Naive thymus-derived CD4-positive, alpha-beta T cell (primary cell): ENCODE measurements around the gene AHNAK. TPM values are rescaled to one million over a fixed set of nuclear protein-coding genes. Genes with fewer than 3 reads are reported as not detected.
A peak's percentile ranks its signal among the peaks of the same experiment; 100 is the strongest.
"Not testable (repeated sequence)": the region's sequence is repeated elsewhere in the genome, so short reads cannot be mapped to it uniquely, and the experiment has no call there.

Source experiments
- ATAC-seq: fragments of 150-1000 bp; cut with Tn5 transposase; 2 replicates; pipeline ENCODE4 v1.10.0; 2021; ENCODE audit warnings: mild to moderate bottlenecking, moderate library complexity
- CTCF ChIA-PET: fragments of 350-600 bp; sonication (Branson Sonifier 250); formaldehyde crosslinking; loops from one replicate; lab custom pipeline; 2021; ENCODE audit warnings: antibody characterized with exemption; lab: Charles Lee
- POLR2A ChIA-PET: fragments of 350-600 bp; sonication (Branson Sonifier 250); formaldehyde crosslinking; loops from one replicate; lab custom pipeline; 2021; ENCODE audit warnings: antibody characterized with exemption, inconsistent platforms; lab: Charles Lee
- DNase-seq, 9 donors: peaks; one replicate each; pipeline versions ENCODE4 v3.0.0 to v3.0.0-alpha.2; 2020 to 2022; ENCODE audit warnings: mixed read lengths in 1 of 9
- H3K27ac ChIP-seq: one replicate; pipeline ENCODE4 v1.7.0; 2013; ENCODE audit warnings: mild to moderate bottlenecking, low read depth, low read length, moderate library complexity
- H3K27me3 ChIP-seq, 2 donors: one replicate each; pipeline ENCODE4 v1.7.0; 2013; ENCODE audit warnings: low read length in 2 of 2, mild to moderate bottlenecking in 2 of 2, moderate library complexity in 2 of 2; ENCODE audit not compliant: control insufficient read depth in 2 of 2, insufficient read depth in 2 of 2
- H3K36me3 ChIP-seq, 3 experiments: 1 replicate in 2 of 3; 2 replicates in 1 of 3; pipeline ENCODE4 v1.7.0; 2013; ENCODE audit warnings: low read length in 3 of 3, mild to moderate bottlenecking in 3 of 3, moderate library complexity in 1 of 3; ENCODE audit not compliant: insufficient read depth in 3 of 3, control insufficient read depth in 2 of 3
- H3K4me1 ChIP-seq, 2 donors: one replicate each; pipeline ENCODE4 v1.7.0; 2013; ENCODE audit warnings: low read length in 2 of 2, mild to moderate bottlenecking in 2 of 2, moderate library complexity in 1 of 2; ENCODE audit not compliant: control insufficient read depth in 2 of 2, insufficient read depth in 2 of 2
- H3K4me3 ChIP-seq: 2 replicates; pipeline ENCODE4 v1.7.0; 2013; ENCODE audit warnings: mild to moderate bottlenecking, low read length
- H3K9me3 ChIP-seq, 3 experiments: 1 replicate in 2 of 3; 2 replicates in 1 of 3; pipeline ENCODE4 v1.7.0; 2013; ENCODE audit warnings: low read length in 3 of 3; ENCODE audit not compliant: control insufficient read depth in 2 of 3
- H3K27ac Mint-ChIP-seq, 9 donors: one replicate each; pipeline ENCODE4 v1.8.0; 2020 to 2022; ENCODE audit warnings: mixed read lengths in 9 of 9, mild to moderate bottlenecking in 8 of 9, moderate library complexity in 5 of 9, inconsistent platforms in 2 of 9
- H3K27me3 Mint-ChIP-seq, 5 donors: one replicate each; pipeline ENCODE4 v1.8.0; 2021 to 2022; ENCODE audit warnings: mixed read lengths in 5 of 5, mild to moderate bottlenecking in 1 of 5
- H3K36me3 Mint-ChIP-seq, 5 donors: one replicate each; pipeline ENCODE4 v1.8.0; 2020 to 2022; ENCODE audit warnings: mixed read lengths in 5 of 5, mild to moderate bottlenecking in 3 of 5, inconsistent platforms in 1 of 5
- H3K4me1 Mint-ChIP-seq, 7 donors: one replicate each; pipeline ENCODE4 v1.8.0; 2020 to 2022; ENCODE audit warnings: mixed read lengths in 7 of 7, mild to moderate bottlenecking in 3 of 7, inconsistent platforms in 1 of 7
- H3K4me3 Mint-ChIP-seq, 10 donors: one replicate each; pipeline ENCODE4 v1.8.0; 2020 to 2022; ENCODE audit warnings: mild to moderate bottlenecking in 10 of 10, mixed read lengths in 10 of 10, moderate library complexity in 6 of 10, inconsistent platforms in 2 of 10
- H3K9me3 Mint-ChIP-seq, 11 donors: one replicate each; pipeline ENCODE4 v1.8.0; 2020 to 2022; ENCODE audit warnings: mixed read lengths in 11 of 11, mild to moderate bottlenecking in 4 of 11, inconsistent platforms in 1 of 11, moderate library complexity in 1 of 11
- intact Hi-C, 2 donors: fragments of 100-400 bp; cut with micrococcal nuclease; formaldehyde crosslinking; loops; one replicate each; pipeline ENCODE4 v1.15.1; 2023
- polyA plus RNA-seq, 2 donors: library from polyadenylated mRNA; unstranded; fragments of 300-500 nt; fragmentation: Illumina TruSeq; gene quantifications; one replicate each; pipeline ENCODE4 v1.2.3, GENCODE V29; 2021
- total RNA-seq, 6 experiments: library from RNA in 5 of 6; stranded (reverse) in 5 of 6; gene quantifications; 1 replicate in 5 of 6; 2 replicates in 1 of 6; pipeline ENCODE4 v1.2.3 and lab custom pipeline; 2021 to 2026

The AHNAK gene
- total and polyA plus RNA-seq, 7 experiments from 2014 or later: 6.7 to 622 (median 233) TPM

GRCh38 chr11:62501432-62501891 lies 45.1 kb downstream of the AHNAK start:
- H3K27ac Mint-ChIP-seq: no peak overlapping the region
- no peak overlapping the region for H3K27ac ChIP-seq
- no peaks in the 10 kb centered on the region for H3K27me3 ChIP-seq
- no peaks in the 10 kb centered on the region for H3K36me3 ChIP-seq
- intact Hi-C loops: no loop called here
- H3K9me3 ChIP-seq: no peaks in the 10 kb centered on the region
- H3K4me3 ChIP-seq: no peak overlapping the region
- H3K4me1 Mint-ChIP-seq: peaks cover 0 to 21% (median 0%) of the 10 kb centered on the region in 7 donors
- ChIA-PET CTCF (no interaction called here), POLR2A (interaction anchor here (0.7 kb wide), 1 partner anchor 224 kb away, joined by 3 read pairs; no protein-coding TSS in a partner anchor)
- no peak for DNase-seq
- H3K36me3 Mint-ChIP-seq: no peaks in the 10 kb centered on the region
- no peaks in the 10 kb centered on the region for H3K4me1 ChIP-seq
- no peak overlapping the region for H3K4me3 Mint-ChIP-seq
- ATAC-seq: no peak
- no peaks in the 10 kb centered on the region for H3K9me3 Mint-ChIP-seq
- H3K27me3 Mint-ChIP-seq: peaks cover 0 to 43% (median 4%) of the 10 kb centered on the region in 5 donors

GRCh38 chr11:62500650-62501030 lies 46.0 kb downstream of the AHNAK start:
- Mint-ChIP-seq H3K4me3 (no peak overlapping the region), H3K27me3 (peaks cover 0 to 40% (median 4%) of the 10 kb centered on the region in 5 donors), H3K9me3 (no peaks in the 10 kb centered on the region), H3K36me3 (no peaks in the 10 kb centered on the region), H3K27ac (no peak overlapping the region), H3K4me1 (peaks cover 0 to 21% (median 0%) of the 10 kb centered on the region in 7 donors)
- H3K4me3 ChIP-seq: no peak overlapping the region
- ATAC-seq: no peak
- H3K4me1 ChIP-seq: no peaks in the 10 kb centered on the region
- POLR2A ChIA-PET: interaction anchor here (0.7 kb wide), 1 partner anchor 223 kb away, joined by 3 read pairs; no protein-coding TSS in a partner anchor
- no peak overlapping the region for H3K27ac ChIP-seq
- intact Hi-C loops: no loop called here
- CTCF ChIA-PET: interaction anchor here (0.7 kb wide), 2 partner anchors 60 to 106 kb away, joined by 3 to 4 read pairs; no protein-coding TSS in a partner anchor
- no peaks in the 10 kb centered on the region for H3K9me3 ChIP-seq
- DNase-seq: no peak
- H3K27me3 ChIP-seq: no peaks in the 10 kb centered on the region
- H3K36me3 ChIP-seq: no peaks in the 10 kb centered on the region

GRCh38 chr11:62499944-62500649 lies 46.5 kb downstream of the AHNAK start:
- intact Hi-C loops: no loop called here
- no peak overlapping the region for H3K27ac ChIP-seq
- H3K4me3 ChIP-seq: no peak overlapping the region
- POLR2A ChIA-PET: interaction anchor here (0.6 kb wide), 2 partner anchors 71 to 256 kb away, joined by 3 read pairs; no protein-coding TSS in a partner anchor
- Mint-ChIP-seq H3K9me3 (no peaks in the 10 kb centered on the region), H3K27ac (no peak overlapping the region), H3K4me1 (peaks cover 0 to 21% (median 0%) of the 10 kb centered on the region in 7 donors), H3K4me3 (no peak overlapping the region), H3K36me3 (no peaks in the 10 kb centered on the region), H3K27me3 (peaks cover 0 to 35% (median 4%) of the 10 kb centered on the region in 5 donors)
- DNase-seq (no peak), ATAC-seq (peak; percentile 6)
- no peaks in the 10 kb centered on the region for H3K9me3 ChIP-seq
- H3K4me1 ChIP-seq: no peaks in the 10 kb centered on the region
- H3K27me3 ChIP-seq: no peaks in the 10 kb centered on the region
- CTCF ChIA-PET: interaction anchor here (0.6 to 0.7 kb wide), 4 partner anchors 61 to 106 kb away, joined by 3 to 4 read pairs (median 3); no protein-coding TSS in a partner anchor
- H3K36me3 ChIP-seq: no peaks in the 10 kb centered on the region

GRCh38 chr11:62499311-62499943 lies 47.2 kb downstream of the AHNAK start:
- ChIA-PET POLR2A (interaction anchor here (0.6 kb wide), 1 partner anchor 70 kb away, joined by 3 read pairs; no protein-coding TSS in a partner anchor), CTCF (interaction anchor here (0.6 to 0.7 kb wide), 2 partner anchors 75 to 86 kb away, joined by 3 read pairs; no protein-coding TSS in a partner anchor)
- DNase-seq, H3K27me3 ChIP-seq, H3K9me3 ChIP-seq, H3K36me3 Mint-ChIP-seq, H3K36me3 ChIP-seq, H3K27ac ChIP-seq, H3K4me3 Mint-ChIP-seq, intact Hi-C loops, H3K4me3 ChIP-seq, H3K4me1 ChIP-seq, H3K9me3 Mint-ChIP-seq: not testable (repeated sequence)
- peak; percentile 30 for ATAC-seq
- Mint-ChIP-seq H3K4me1 (peaks cover 0 to 21% (median 0%) of the 10 kb centered on the region in 7 donors), H3K27me3 (peaks cover 0 to 31% (median 4%) of the 10 kb centered on the region in 5 donors), H3K27ac (peak overlapping the region in 1 of 9 donors; percentile 47)

GRCh38 chr11:62498492-62499286 lies 47.9 kb downstream of the AHNAK start:
- intact Hi-C loops: no loop called here

GRCh38 chr11:62498031-62498430 lies 48.6 kb downstream of the AHNAK start:
- ATAC-seq (no peak), DNase-seq (no peak)
- Histone ChIP-seq H3K4me1 (no peaks in the 10 kb centered on the region), H3K9me3 (no peaks in the 10 kb centered on the region), H3K4me3 (no peak overlapping the region), H3K36me3 (no peaks in the 10 kb centered on the region), H3K27me3 (no peaks in the 10 kb centered on the region), H3K27ac (no peak overlapping the region)
- POLR2A ChIA-PET: no interaction called here
- Mint-ChIP-seq H3K36me3 (no peaks in the 10 kb centered on the region), H3K4me1 (peaks cover 0 to 21% (median 0%) of the 10 kb centered on the region in 7 donors), H3K9me3 (no peaks in the 10 kb centered on the region), H3K27ac (no peak overlapping the region), H3K27me3 (peaks cover 0 to 21% (median 4%) of the 10 kb centered on the region in 5 donors), H3K4me3 (no peak overlapping the region)
- intact Hi-C loops: no loop called here
- CTCF ChIA-PET: interaction anchor here (0.9 to 1.4 kb wide), 3 partner anchors 45 to 59 kb away, joined by 3 to 4 read pairs (median 3); no protein-coding TSS in a partner anchor

More at GRCh38 chr11:62498492-62499286, 47.9 kb downstream of the AHNAK start:
- no peak overlapping the region for H3K4me3 Mint-ChIP-seq
- Histone ChIP-seq H3K27me3 (no peaks in the 10 kb centered on the region), H3K27ac (no peak overlapping the region), H3K4me1 (no peaks in the 10 kb centered on the region), H3K36me3 (no peaks in the 10 kb centered on the region), H3K4me3 (no peak overlapping the region), H3K9me3 (no peaks in the 10 kb centered on the region)
- ATAC-seq (no peak), DNase-seq (no peak)
- H3K27me3 Mint-ChIP-seq: peaks cover 0 to 24% (median 4%) of the 10 kb centered on the region in 5 donors
- POLR2A ChIA-PET: interaction anchor here (0.6 kb wide), 1 partner anchor 227 kb away, joined by 3 read pairs; no protein-coding TSS in a partner anchor
- peak overlapping the region in 1 of 9 donors; percentile 37 for H3K27ac Mint-ChIP-seq
- no peaks in the 10 kb centered on the region for H3K36me3 Mint-ChIP-seq
- CTCF ChIA-PET: interaction anchor here (0.7 to 1.2 kb wide), 3 partner anchors 44 to 255 kb away, joined by 3 to 5 read pairs (median 4); no protein-coding TSS in a partner anchor
- H3K4me1 Mint-ChIP-seq: peaks cover 0 to 21% (median 0%) of the 10 kb centered on the region in 7 donors
- no peaks in the 10 kb centered on the region for H3K9me3 Mint-ChIP-seq
